ENCODE measurements around the gene C1orf116. TPM values are rescaled to one million over a fixed set of nuclear protein-coding genes. Genes with fewer than 3 reads are reported as not detected.

The C1orf116 gene
- polyA plus RNA-seq, 1 donor (not counting 4 experiments of a cell fraction or from before 2014, with no cell fraction given), result 69.2 TPM

DNA sequence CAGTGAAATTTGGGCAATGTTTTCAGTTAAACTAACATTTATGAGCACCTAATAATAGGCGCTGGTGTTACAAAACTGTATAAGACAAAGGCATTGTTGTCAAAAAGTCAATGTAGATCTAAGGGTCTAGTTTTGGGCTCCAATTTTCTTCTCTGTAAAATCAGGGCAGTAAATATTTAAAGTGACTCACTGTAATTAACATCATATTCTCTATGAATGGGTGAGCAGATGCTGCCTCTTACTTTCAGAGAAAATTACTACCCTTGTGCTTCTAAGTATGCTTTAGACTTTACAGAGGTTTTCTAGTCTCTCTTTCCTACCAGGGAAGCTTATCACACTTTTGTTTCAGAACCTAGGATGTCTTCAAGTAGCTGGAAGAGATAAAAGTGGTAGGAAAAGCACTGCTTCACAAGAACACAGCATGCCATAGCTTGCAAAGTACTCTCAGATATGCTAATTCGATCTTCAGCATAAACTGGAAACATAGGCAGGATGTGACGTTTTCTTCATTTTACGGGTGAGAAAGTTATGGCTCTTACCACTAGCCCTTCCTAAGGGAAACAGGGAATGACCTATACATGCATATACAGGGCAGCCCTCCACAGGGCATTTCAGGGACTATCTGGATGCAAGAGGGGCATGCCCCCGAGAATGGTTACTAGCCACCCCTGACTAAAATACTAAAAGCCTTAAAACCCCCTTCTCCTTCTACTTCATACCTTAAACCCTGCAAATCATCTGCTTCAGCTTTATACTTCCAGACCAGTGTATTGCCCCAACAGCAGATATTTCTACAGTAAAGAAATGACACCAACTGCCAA is 2.6 kb downstream of the C1orf116 start:
- Histone ChIP-seq H3K4me1 (ENCODE audit: control insufficient read depth, extremely low read depth, insufficient read depth, low read length) (peaks cover 78% of the 10 kb centered on the region), H3K79me2 (ENCODE audit: control insufficient read depth, insufficient read depth, low read length) (peaks cover 69% of the 10 kb centered on the region), H3K27me3 (ENCODE audit: control insufficient read depth, extremely low read depth, insufficient read depth, low read length) (no peaks in the 10 kb centered on the region), H3K4me3 (ENCODE audit: control insufficient read depth in 2 of 3, extremely low read depth in 1 of 3, insufficient read depth in 2 of 3, low read depth in 1 of 3, low read length in 3 of 3) (peak overlapping the region; percentile 70 to 94 (median 81)), H3K27ac (ENCODE audit: control insufficient read depth, insufficient read depth, low read length) (peak overlapping the region; percentile 99), H4K20me1 (ENCODE audit: control insufficient read depth, extremely low read depth, insufficient read depth, low read length) (no peaks in the 10 kb centered on the region), H3K4me2 (ENCODE audit: control insufficient read depth, extremely low read depth, insufficient read depth, low read depth, low read length) (peak overlapping the region; percentile 98), H2AFZ (ENCODE audit: control insufficient read depth, low read length) (no peak overlapping the region), H3K9me3 (ENCODE audit: control insufficient read depth, low read depth, low read length) (no peaks in the 10 kb centered on the region), H3K9me1 (ENCODE audit: control insufficient read depth, extremely low read depth, insufficient read depth, low read length) (no peaks in the 10 kb centered on the region), H3K36me3 (ENCODE audit: control insufficient read depth in 2 of 2, extremely low read depth in 1 of 2, insufficient read depth in 2 of 2, low read length in 2 of 2) (peaks cover 7 to 39% of the 10 kb centered on the region in 2 experiments), H3K9ac (ENCODE audit: control insufficient read depth, extremely low read depth, insufficient read depth, low read length) (peak overlapping the region; percentile 93)
- DNase-seq (ENCODE audit: low read depth, low spot score) (no peak), FAIRE-seq (peak; percentile 91)
- dilution Hi-C loops (cut with MboI; ENCODE audit: extremely low pct_ligation_motif_present, low sequenced_read_pairs), result no loop called here
- TF ChIP-seq, protein P1, sequence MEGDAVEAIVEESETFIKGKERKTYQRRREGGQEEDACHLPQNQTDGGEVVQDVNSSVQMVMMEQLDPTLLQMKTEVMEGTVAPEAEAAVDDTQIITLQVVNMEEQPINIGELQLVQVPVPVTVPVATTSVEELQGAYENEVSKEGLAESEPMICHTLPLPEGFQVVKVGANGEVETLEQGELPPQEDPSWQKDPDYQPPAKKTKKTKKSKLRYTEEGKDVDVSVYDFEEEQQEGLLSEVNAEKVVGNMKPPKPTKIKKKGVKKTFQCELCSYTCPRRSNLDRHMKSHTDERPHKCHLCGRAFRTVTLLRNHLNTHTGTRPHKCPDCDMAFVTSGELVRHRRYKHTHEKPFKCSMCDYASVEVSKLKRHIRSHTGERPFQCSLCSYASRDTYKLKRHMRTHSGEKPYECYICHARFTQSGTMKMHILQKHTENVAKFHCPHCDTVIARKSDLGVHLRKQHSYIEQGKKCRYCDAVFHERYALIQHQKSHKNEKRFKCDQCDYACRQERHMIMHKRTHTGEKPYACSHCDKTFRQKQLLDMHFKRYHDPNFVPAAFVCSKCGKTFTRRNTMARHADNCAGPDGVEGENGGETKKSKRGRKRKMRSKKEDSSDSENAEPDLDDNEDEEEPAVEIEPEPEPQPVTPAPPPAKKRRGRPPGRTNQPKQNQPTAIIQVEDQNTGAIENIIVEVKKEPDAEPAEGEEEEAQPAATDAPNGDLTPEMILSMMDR (optimal IDR thresholded peaks at IDR 0.05 in 1 of 3, IDR thresholded peaks at IDR 0.05 in 1 of 3, conservative IDR thresholded peaks at IDR 0.05 in 1 of 3; ENCODE audit: extremely low read depth in 1 of 3, insufficient read depth in 2 of 3, low read length in 3 of 3), result peak in 1 of 3 experiments; percentile 7
- TF ChIP-seq EZH2 (IDR thresholded peaks at IDR 0.05; ENCODE audit: low read length), result no peak

DNA sequence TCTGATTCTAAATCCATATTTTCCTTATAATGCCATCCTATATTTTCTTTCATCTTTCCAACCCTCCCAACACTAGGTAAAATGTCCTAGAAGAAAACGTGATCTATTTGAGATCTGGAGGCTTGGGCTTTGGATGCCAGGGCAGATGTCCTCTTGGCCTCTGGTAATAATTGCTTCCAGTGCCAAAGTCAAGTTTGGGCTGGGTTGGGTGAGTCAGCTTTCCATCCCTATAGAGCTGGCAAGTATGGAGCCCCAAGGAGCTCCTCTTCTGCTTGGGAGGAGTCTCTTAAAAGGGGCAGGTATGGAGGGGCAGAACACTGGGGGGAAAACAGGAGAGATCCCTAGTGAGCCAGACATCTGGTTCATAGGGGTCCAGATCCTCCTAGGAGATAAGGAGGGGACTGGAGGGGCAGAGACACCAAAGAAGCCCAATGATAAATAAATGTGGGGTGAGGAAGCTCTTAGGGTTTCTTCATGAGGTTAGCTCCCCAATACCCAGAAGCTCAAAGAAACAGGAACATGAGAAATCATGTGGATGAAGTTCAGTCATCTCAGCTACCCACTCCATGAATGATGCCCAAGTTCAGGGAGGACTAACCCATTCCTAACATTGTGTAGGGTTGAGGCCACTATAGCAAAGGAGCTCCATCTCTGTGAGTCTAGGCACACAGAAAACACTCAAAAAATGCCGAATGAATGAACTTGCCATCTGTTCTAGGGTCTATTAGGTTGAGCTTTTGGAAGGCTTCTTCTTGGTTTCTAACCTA is 3.5 kb downstream of the C1orf116 start:
- no peak for DNase-seq (ENCODE audit: low read depth, low spot score)

More for the DNA sequence above, 3.5 kb downstream of the C1orf116 start:
- Histone ChIP-seq H4K20me1 (ENCODE audit: control insufficient read depth, extremely low read depth, insufficient read depth, low read length) (no peaks in the 10 kb centered on the region), H3K27me3 (ENCODE audit: control insufficient read depth, extremely low read depth, insufficient read depth, low read length) (no peaks in the 10 kb centered on the region), H3K9me3 (ENCODE audit: control insufficient read depth, low read depth, low read length) (no peaks in the 10 kb centered on the region), H3K27ac (ENCODE audit: control insufficient read depth, insufficient read depth, low read length) (peak overlapping the region; percentile 99), H3K36me3 (ENCODE audit: control insufficient read depth in 2 of 2, extremely low read depth in 1 of 2, insufficient read depth in 2 of 2, low read length in 2 of 2) (peaks cover 10 to 42% of the 10 kb centered on the region in 2 experiments), H3K9me1 (ENCODE audit: control insufficient read depth, extremely low read depth, insufficient read depth, low read length) (no peaks in the 10 kb centered on the region), H3K4me2 (ENCODE audit: control insufficient read depth, extremely low read depth, insufficient read depth, low read depth, low read length) (peak overlapping the region; percentile 98), H2AFZ (ENCODE audit: control insufficient read depth, low read length) (no peak overlapping the region), H3K9ac (ENCODE audit: control insufficient read depth, extremely low read depth, insufficient read depth, low read length) (peak overlapping the region; percentile 93), H3K79me2 (ENCODE audit: control insufficient read depth, insufficient read depth, low read length) (peaks cover 76% of the 10 kb centered on the region), H3K4me3 (ENCODE audit: control insufficient read depth in 2 of 3, extremely low read depth in 1 of 3, insufficient read depth in 2 of 3, low read depth in 1 of 3, low read length in 3 of 3) (peak overlapping the region; percentile 70 to 94 (median 81)), H3K4me1 (ENCODE audit: control insufficient read depth, extremely low read depth, insufficient read depth, low read length) (peaks cover 76% of the 10 kb centered on the region)
- FAIRE-seq, result peak; percentile 66
- dilution Hi-C loops (cut with MboI; ENCODE audit: extremely low pct_ligation_motif_present, low sequenced_read_pairs), result no loop called here
- no peak for TF ChIP-seq EZH2 (IDR thresholded peaks at IDR 0.05; ENCODE audit: low read length)
- TF ChIP-seq, protein P1 (optimal IDR thresholded peaks at IDR 0.05 in 1 of 3, IDR thresholded peaks at IDR 0.05 in 1 of 3, conservative IDR thresholded peaks at IDR 0.05 in 1 of 3; ENCODE audit: extremely low read depth in 1 of 3, insufficient read depth in 2 of 3, low read length in 3 of 3), result no peak
